ENCODE results near the gene APLP1.

- TF ChIP-seq CTCF (IDR thresholded peaks at IDR 0.05) = no peak
- no peak for TF ChIP-seq ZFX (IDR thresholded peaks at IDR 0.05; ENCODE audit: borderline replicate concordance)
Measured at GRCh38 chr19:35861640-35862160, 6.7 kb upstream of the APLP1 start.
